C4-2B (cell line): ENCODE results near the gene ZNF326.
"Not testable (repeated sequence)": the region's sequence is repeated elsewhere in the genome, so short reads cannot be mapped to it uniquely, and the experiment has no call there.

ENCODE experiments used
- ZFX ChIP-seq: fragments of 450-650 bp; IDR thresholded peaks from 2 replicates; pipeline ENCODE4 v1.6.1; 2017
- TF ChIP-seq, protein P1 (sequence below): fragments of 450-650 bp; conservative IDR thresholded peaks from 2 replicates; pipeline ENCODE4 v1.5.1; 2017; ENCODE audit warnings: mild to moderate bottlenecking

DNA sequence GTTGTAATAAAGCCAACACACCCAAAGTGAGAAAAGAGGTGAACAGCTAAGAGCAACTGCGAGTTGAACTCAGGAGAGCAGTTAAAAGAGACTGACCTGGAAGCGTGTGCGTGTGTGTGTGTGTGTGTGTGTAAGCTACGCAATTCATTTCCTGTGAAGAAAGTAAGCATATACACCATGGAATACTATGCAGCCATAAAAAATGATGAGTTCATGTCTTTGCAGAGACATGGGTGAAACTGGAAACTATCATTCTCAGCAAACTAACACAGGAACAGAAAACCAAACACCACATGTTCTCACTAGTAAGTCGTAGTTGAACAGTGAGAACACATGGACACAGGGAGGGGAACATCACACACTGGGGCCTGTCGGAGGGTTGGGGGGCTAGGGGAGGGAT is 69.2 kb downstream of the ZNF326 start:
- TF ChIP-seq, protein P1, sequence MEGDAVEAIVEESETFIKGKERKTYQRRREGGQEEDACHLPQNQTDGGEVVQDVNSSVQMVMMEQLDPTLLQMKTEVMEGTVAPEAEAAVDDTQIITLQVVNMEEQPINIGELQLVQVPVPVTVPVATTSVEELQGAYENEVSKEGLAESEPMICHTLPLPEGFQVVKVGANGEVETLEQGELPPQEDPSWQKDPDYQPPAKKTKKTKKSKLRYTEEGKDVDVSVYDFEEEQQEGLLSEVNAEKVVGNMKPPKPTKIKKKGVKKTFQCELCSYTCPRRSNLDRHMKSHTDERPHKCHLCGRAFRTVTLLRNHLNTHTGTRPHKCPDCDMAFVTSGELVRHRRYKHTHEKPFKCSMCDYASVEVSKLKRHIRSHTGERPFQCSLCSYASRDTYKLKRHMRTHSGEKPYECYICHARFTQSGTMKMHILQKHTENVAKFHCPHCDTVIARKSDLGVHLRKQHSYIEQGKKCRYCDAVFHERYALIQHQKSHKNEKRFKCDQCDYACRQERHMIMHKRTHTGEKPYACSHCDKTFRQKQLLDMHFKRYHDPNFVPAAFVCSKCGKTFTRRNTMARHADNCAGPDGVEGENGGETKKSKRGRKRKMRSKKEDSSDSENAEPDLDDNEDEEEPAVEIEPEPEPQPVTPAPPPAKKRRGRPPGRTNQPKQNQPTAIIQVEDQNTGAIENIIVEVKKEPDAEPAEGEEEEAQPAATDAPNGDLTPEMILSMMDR: not testable (repeated sequence)
- not testable (repeated sequence) for TF ChIP-seq ZFX
